Vagina (tissue), 2 donors: ENCODE data around the gene CTBP1. TPM values are rescaled to one million over a fixed set of nuclear protein-coding genes. Genes with fewer than 3 reads are reported as not detected.

ENCODE experiments used
- DNase-seq, 2 donors: peaks; one replicate each; pipeline ENCODE4 v3.0.0-alpha.2; 2017; ENCODE audit errors: extremely low spot score in 2 of 2
- H3K27ac ChIP-seq: fragments of 200-600 bp; sonication (generic); one replicate; pipeline ENCODE4 v1.5.1; 2019
- H3K27me3 ChIP-seq: fragments of 200-600 bp; sonication (generic); one replicate; pipeline ENCODE4 v1.5.1; 2019
- H3K36me3 ChIP-seq, 2 donors: fragments of 200-600 bp; sonication (generic); one replicate each; pipeline ENCODE4 v1.5.1; 2017 to 2019
- H3K4me1 ChIP-seq: fragments of 200-600 bp; sonication (generic); one replicate; pipeline ENCODE4 v1.5.1; 2019
- H3K4me3 ChIP-seq, 2 donors: fragments of 200-600 bp; sonication (generic); 1 replicate in 1 of 2; 2 replicates in 1 of 2; pipeline ENCODE4 v1.5.1; 2016 to 2019
- H3K9me3 ChIP-seq: fragments of 200-600 bp; sonication (generic); one replicate; pipeline ENCODE4 v1.5.1; 2019
- POLR2A ChIP-seq, 2 donors: fragments of 450-650 bp; IDR thresholded peaks; one replicate each; pipeline ENCODE4 v1.6.1; 2017; ENCODE audit warnings: antibody characterized with exemption in 2 of 2, mild to moderate bottlenecking in 2 of 2, moderate library complexity in 2 of 2
- POLR2AphosphoS5 ChIP-seq, 2 donors: sonication (generic); formaldehyde crosslinking; IDR thresholded peaks; one replicate each; pipeline ENCODE4 v1.9.0; 2017; ENCODE audit warnings: antibody characterized with exemption in 2 of 2, mild to moderate bottlenecking in 2 of 2, low read depth in 1 of 2; ENCODE audit not compliant: insufficient read depth in 1 of 2
- intact Hi-C: fragments of 100-400 bp; cut with DNase I; formaldehyde crosslinking; loops from one replicate; pipeline ENCODE4 v1.15.1; 2023
- total RNA-seq: library from RNA; depleted of rRNA; stranded (reverse); fragments of >200 nt; gene quantifications from one replicate; pipeline ENCODE4 v1.2.3, GENCODE V29; 2016
- TF ChIP-seq, protein P1 (sequence below), 3 experiments: fragments of 450-650 bp in 2 of 3; fragments of 200-600 bp in 1 of 3; sonication (generic) in 1 of 3; IDR thresholded peaks; one replicate each; pipeline ENCODE4 v1.5.1; 2017 to 2019; ENCODE audit warnings: antibody characterized with exemption in 3 of 3, mild to moderate bottlenecking in 2 of 3, moderate library complexity in 2 of 3

The CTBP1 gene
- total RNA-seq, 1 donor from 2014 or later = 93.1 TPM

DNA sequence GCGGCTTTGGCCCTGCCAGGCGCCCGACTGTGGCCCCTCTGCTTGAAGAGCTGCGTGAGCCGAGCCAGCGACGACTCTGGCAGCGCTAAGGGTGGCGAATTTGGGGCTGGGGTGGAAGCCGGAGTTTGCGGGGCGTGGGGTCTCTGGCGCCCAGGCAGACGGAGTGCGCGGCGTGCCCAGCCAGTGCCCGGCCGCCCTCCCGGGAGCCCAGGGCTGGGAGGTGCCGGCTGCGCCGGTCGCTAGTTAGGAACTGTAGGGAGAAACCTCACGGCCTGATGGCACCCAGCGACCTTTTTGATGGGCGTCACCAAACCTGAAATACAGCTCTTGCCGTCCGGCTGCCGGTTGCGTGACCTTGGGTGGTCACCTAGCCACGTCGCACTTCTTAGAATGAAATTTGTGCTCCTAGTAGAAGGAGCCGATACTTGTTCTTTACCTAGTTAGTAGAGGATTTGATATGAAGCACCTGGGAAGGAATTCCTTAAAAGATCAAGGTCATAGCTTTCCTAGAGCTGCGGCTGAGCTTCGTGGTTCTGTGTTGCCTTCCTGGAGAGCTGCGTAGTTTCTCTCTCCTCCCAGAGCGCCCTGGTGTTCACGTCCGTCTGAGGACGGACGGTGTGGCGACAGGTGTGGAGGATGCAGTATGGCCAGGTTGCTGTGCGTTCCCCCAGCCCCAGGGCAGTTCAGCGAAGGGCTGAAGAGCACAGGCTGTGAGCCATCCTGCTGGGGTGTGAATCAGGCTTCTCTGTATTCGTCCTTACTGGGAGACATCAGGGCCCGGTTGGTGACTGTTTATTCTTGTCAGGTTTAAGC is 41.4 kb upstream of the CTBP1 start:
- peak overlapping the region; percentile 73 for H3K27ac ChIP-seq
- peak overlapping the region; percentile 69 to 98 for H3K4me3 ChIP-seq
- DNase-seq = no peak
- H3K36me3 ChIP-seq = no peaks in the 10 kb centered on the region
- H3K27me3 ChIP-seq = no peaks in the 10 kb centered on the region
- H3K9me3 ChIP-seq = no peaks in the 10 kb centered on the region
- TF ChIP-seq, protein P1, sequence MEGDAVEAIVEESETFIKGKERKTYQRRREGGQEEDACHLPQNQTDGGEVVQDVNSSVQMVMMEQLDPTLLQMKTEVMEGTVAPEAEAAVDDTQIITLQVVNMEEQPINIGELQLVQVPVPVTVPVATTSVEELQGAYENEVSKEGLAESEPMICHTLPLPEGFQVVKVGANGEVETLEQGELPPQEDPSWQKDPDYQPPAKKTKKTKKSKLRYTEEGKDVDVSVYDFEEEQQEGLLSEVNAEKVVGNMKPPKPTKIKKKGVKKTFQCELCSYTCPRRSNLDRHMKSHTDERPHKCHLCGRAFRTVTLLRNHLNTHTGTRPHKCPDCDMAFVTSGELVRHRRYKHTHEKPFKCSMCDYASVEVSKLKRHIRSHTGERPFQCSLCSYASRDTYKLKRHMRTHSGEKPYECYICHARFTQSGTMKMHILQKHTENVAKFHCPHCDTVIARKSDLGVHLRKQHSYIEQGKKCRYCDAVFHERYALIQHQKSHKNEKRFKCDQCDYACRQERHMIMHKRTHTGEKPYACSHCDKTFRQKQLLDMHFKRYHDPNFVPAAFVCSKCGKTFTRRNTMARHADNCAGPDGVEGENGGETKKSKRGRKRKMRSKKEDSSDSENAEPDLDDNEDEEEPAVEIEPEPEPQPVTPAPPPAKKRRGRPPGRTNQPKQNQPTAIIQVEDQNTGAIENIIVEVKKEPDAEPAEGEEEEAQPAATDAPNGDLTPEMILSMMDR (IDR thresholded peaks at IDR 0.05) = no peak
- no peak for TF ChIP-seq POLR2A (IDR thresholded peaks at IDR 0.05)
- no peak for TF ChIP-seq POLR2AphosphoS5 (IDR thresholded peaks at IDR 0.05; ENCODE audit: insufficient read depth in 1 of 2, low read depth in 1 of 2)
- intact Hi-C loops = no loop called here
- H3K4me1 ChIP-seq = peaks cover 61% of the 10 kb centered on the region

DNA sequence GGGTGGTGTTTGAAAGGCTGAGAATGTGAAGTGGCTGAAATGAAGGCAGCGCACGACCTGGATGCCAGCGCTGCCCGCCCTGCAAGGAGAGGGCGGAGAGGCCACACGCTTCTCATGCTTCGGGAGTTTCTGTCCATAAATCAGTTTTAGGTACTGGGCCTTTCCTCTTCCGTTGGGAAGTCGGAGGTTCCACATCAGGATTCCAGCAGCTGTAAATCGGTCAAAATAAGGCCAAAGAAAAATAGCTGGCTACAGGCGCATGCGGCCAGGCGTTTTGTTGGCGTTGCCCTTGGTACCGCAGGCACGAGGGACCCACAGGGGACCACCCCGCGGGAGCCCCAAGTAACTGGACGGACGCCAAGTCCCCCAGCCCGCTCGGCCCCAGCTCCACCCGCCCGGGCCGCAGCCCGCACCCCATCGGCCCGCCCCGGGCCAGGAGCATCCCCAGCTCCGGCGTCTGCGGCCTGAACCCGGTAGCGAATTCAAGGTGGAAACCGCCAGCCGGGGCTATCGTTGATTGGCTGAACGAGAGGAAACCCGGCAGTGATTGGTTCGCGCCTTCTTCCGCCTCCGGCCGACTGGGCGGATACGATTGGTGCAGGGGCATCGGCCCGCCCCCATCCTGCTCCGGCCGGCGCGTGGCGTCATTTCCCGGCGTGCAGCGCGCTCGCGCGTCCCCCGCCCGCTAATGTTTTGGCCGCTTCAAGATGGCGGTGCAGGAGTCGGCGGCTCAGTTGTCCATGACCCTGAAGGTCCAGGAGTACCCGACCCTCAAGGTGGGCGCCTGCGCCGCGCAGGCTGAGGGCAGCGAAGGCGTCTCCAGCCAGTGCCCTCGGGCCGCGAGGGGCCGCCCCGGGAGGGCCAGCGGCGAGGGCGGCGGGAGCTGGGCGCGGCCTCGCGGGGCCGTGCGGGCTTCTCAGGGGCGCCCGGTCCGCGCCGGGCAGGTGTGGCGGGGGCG is 40.6 kb upstream of the CTBP1 start, which contains the start of gene MAEA:
Gene MAEA, plus strand, starts transcription at position 685 of the 958 bp plus-strand sequence. Its CDS starts 23 bp downstream, at position 708.
- H3K4me1 ChIP-seq = peaks cover 52% of the 10 kb centered on the region
- TF ChIP-seq, protein P1 (IDR thresholded peaks at IDR 0.05) = no peak
- TF ChIP-seq POLR2AphosphoS5 (IDR thresholded peaks at IDR 0.05; ENCODE audit: insufficient read depth in 1 of 2, low read depth in 1 of 2) (peak; percentile 86 to 95), POLR2A (IDR thresholded peaks at IDR 0.05) (peak in 1 of 2 donors; percentile 57)

DNA sequence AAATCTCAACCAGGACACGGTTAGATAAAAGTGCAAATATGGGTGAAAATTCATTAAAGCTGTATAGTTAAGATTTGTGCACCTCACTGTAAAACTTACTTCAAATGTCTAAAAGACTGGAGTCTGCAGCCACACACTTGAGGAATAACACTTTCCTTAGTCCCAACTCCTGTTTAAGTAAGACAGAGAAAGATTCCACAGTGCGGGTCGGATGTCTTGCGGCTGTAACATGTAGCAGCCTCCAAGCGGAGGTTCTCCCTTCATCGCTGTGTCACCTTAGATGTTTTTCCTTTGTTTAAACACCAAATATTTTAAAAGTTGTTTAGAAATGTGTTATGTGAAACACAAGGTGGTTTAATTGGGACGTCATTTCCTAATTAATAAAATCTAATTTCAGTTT is 39.9 kb upstream of the CTBP1 start:
- no peak for TF ChIP-seq POLR2A (IDR thresholded peaks at IDR 0.05)
- TF ChIP-seq, protein P1 (IDR thresholded peaks at IDR 0.05) = no peak
- TF ChIP-seq POLR2AphosphoS5 (IDR thresholded peaks at IDR 0.05; ENCODE audit: insufficient read depth in 1 of 2, low read depth in 1 of 2) = no peak
- Histone ChIP-seq H3K36me3 (no peaks in the 10 kb centered on the region), H3K27ac (peak overlapping the region; percentile 73), H3K4me3 (peak overlapping the region; percentile 69 to 98), H3K4me1 (peaks cover 45% of the 10 kb centered on the region), H3K27me3 (no peaks in the 10 kb centered on the region), H3K9me3 (no peaks in the 10 kb centered on the region)
- intact Hi-C loops = no loop called here
- no peak for DNase-seq

More for the DNA sequence above, 40.6 kb upstream of the CTBP1 start, which contains the start of gene MAEA:
- H3K27me3 ChIP-seq = no peaks in the 10 kb centered on the region
- peak within 1 kb of the TSS; percentile 69 to 98 for H3K4me3 ChIP-seq
- DNase-seq = peak in 1 of 2 donors; percentile 97
- no peaks in the 10 kb centered on the region for H3K36me3 ChIP-seq
- intact Hi-C loops = no loop called here
- peak within 1 kb of the TSS; percentile 73 for H3K27ac ChIP-seq
- H3K9me3 ChIP-seq = no peaks in the 10 kb centered on the region

DNA sequence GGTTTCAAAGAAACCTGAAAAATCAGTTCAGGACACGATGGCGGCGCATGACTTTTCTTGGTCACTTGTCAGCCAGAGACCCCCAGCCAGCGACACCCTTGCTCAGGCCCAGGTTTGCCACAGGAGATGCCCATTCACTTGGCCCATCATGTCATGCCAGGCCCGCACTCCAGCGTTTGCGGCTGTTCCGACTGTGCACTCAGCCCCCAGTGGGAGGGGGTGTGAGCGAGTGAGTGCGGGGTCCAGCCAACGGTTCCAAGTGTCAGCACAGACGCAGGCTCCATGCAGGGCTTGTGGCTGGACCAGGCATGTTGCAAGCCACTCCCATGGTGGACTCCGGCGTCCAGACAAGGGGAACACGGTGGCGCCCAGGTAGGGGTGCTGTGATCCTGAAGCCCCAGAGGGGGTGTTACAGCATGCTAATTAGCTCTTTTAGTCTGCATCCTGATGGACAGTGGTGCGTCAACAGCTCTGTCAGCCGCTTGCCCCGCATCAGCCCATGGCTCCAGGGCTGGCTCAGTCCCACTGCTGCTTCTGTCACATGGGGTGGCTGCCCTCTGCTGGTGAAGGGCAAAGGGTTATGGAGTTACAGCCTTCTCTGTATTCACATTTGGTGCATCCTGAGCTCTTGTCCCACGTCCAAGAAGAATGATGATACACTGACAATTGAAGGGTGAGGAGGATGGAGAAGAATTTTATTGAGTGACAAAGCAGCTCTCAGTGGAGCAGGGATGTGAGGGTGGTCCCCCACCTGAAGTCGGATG is 37.0 kb upstream of the CTBP1 start:
- intact Hi-C loops = no loop called here

More for the DNA sequence above, 37.0 kb upstream of the CTBP1 start:
- no peak for DNase-seq
- Histone ChIP-seq H3K4me3 (no peak overlapping the region), H3K27me3 (no peaks in the 10 kb centered on the region), H3K36me3 (no peaks in the 10 kb centered on the region), H3K4me1 (peaks cover 17% of the 10 kb centered on the region), H3K27ac (no peak overlapping the region), H3K9me3 (no peaks in the 10 kb centered on the region)
- no peak for TF ChIP-seq POLR2AphosphoS5 (IDR thresholded peaks at IDR 0.05; ENCODE audit: insufficient read depth in 1 of 2, low read depth in 1 of 2)
- TF ChIP-seq POLR2A (IDR thresholded peaks at IDR 0.05) = no peak
- TF ChIP-seq, protein P1 (IDR thresholded peaks at IDR 0.05) = no peak
